Type B pancreatic cell (in vitro differentiated cells): ENCODE data around the gene GABPB1. TPM values are rescaled to one million over a fixed set of nuclear protein-coding genes. Genes with fewer than 3 reads are reported as not detected.

ENCODE experiments used
- DNase-seq: peaks from one replicate; pipeline ENCODE4 v3.0.0; 2021; ENCODE audit warnings: mixed read lengths; ENCODE audit not compliant: unreplicated experiment; ENCODE audit errors: extremely low spot score
- H3K27ac Mint-ChIP-seq: 2 replicates; pipeline ENCODE4 v1.8.0; 2021; ENCODE audit warnings: mild to moderate bottlenecking, mixed read lengths
- H3K27me3 Mint-ChIP-seq: 2 replicates; pipeline ENCODE4 v1.8.0; 2021; ENCODE audit warnings: mixed read lengths
- H3K36me3 Mint-ChIP-seq: 2 replicates; pipeline ENCODE4 v1.8.0; 2021; ENCODE audit warnings: mixed read lengths
- H3K4me1 Mint-ChIP-seq: one replicate; pipeline ENCODE4 v1.8.0; 2021; ENCODE audit warnings: mixed read lengths; ENCODE audit not compliant: unreplicated experiment
- H3K4me3 Mint-ChIP-seq: 2 replicates; pipeline ENCODE4 v1.8.0; 2021; ENCODE audit warnings: mild to moderate bottlenecking, mixed read lengths
- H3K9me3 Mint-ChIP-seq: 2 replicates; pipeline ENCODE4 v1.8.0; 2021; ENCODE audit warnings: mixed read lengths
- CTCF ChIP-seq: fragments of 200-600 bp; sonication (generic); conservative IDR thresholded peaks from 2 replicates; pipeline ENCODE4 v1.5.0; 2021; ENCODE audit warnings: antibody characterized with exemption, mild to moderate bottlenecking
- total RNA-seq: library from RNA; stranded (reverse); gene quantifications from 2 replicates; pipeline ENCODE4 v1.2.1, GENCODE V29; 2021; ENCODE audit warnings: low replicate concordance

The GABPB1 gene
- total RNA-seq, 1 donor from 2014 or later = 27.8 TPM

GRCh38 chr15:50247819-50248655, 107.0 kb downstream of the GABPB1 start:
- H3K27ac Mint-ChIP-seq = peak overlapping the region; percentile 92
- peaks cover 18% of the 10 kb centered on the region for H3K4me1 Mint-ChIP-seq
- H3K27me3 Mint-ChIP-seq = peaks cover 1% of the 10 kb centered on the region
- DNase-seq = no peak
- H3K9me3 Mint-ChIP-seq = peaks cover 4% of the 10 kb centered on the region
- no peaks in the 10 kb centered on the region for H3K36me3 Mint-ChIP-seq
- no peak for TF ChIP-seq CTCF
- peak overlapping the region; percentile 28 for H3K4me3 Mint-ChIP-seq

- Mint-ChIP-seq H3K27me3 (no peaks in the 10 kb centered on the region), H3K4me3 (no peak overlapping the region), H3K36me3 (no peaks in the 10 kb centered on the region), H3K4me1 (peaks cover 18% of the 10 kb centered on the region), H3K27ac (no peak overlapping the region), H3K9me3 (peaks cover 4% of the 10 kb centered on the region)
- no peak for DNase-seq
- TF ChIP-seq CTCF = no peak
These were observed 108.4 kb downstream of the GABPB1 start for GRCh38 chr15:50246631-50247030.

GRCh38 chr15:50244959-50245624, 109.9 kb downstream of the GABPB1 start:
- Mint-ChIP-seq H3K27ac (no peak overlapping the region), H3K4me3 (no peak overlapping the region), H3K4me1 (peaks cover 18% of the 10 kb centered on the region), H3K27me3 (no peaks in the 10 kb centered on the region), H3K9me3 (peaks cover 4% of the 10 kb centered on the region), H3K36me3 (no peaks in the 10 kb centered on the region)
- DNase-seq = no peak
- TF ChIP-seq CTCF = no peak

- Mint-ChIP-seq H3K27me3 (no peaks in the 10 kb centered on the region), H3K27ac (no peak overlapping the region), H3K9me3 (peaks cover 4% of the 10 kb centered on the region), H3K4me1 (peaks cover 14% of the 10 kb centered on the region), H3K36me3 (no peaks in the 10 kb centered on the region), H3K4me3 (no peak overlapping the region)
- no peak for TF ChIP-seq CTCF
- no peak for DNase-seq
These were observed 110.8 kb downstream of the GABPB1 start for GRCh38 chr15:50244153-50244552.

- Mint-ChIP-seq H3K4me3 (no peak overlapping the region), H3K9me3 (no peaks in the 10 kb centered on the region), H3K27me3 (no peaks in the 10 kb centered on the region), H3K4me1 (no peaks in the 10 kb centered on the region), H3K27ac (no peak overlapping the region), H3K36me3 (no peaks in the 10 kb centered on the region)
- no peak for DNase-seq
- TF ChIP-seq CTCF = no peak
These were observed 113.1 kb downstream of the GABPB1 start for GRCh38 chr15:50241684-50242450.
